NT2/D1 (cell line): Measurements from ENCODE around the gene XYLT2.

Experiments used
- DNase-seq: peaks from one replicate; pipeline ENCODE4 v3.0.0-alpha.2; 2011; ENCODE audit warnings: low read depth, low spot score
- H3K27me3 ChIP-seq: 2 replicates; pipeline ENCODE4 v1.6.0; 2011; ENCODE audit warnings: mild to moderate bottlenecking; ENCODE audit not compliant: insufficient read length, insufficient read depth
- H3K36me3 ChIP-seq: 2 replicates; pipeline ENCODE4 v1.6.1; 2011; ENCODE audit warnings: mild to moderate bottlenecking, low read length, mixed read lengths; ENCODE audit not compliant: insufficient read depth, insufficient read length
- H3K4me1 ChIP-seq: 2 replicates; pipeline ENCODE4 v1.5.1; 2011; ENCODE audit not compliant: insufficient read depth, insufficient read length
- H3K4me3 ChIP-seq: 2 replicates; pipeline ENCODE4 v1.5.1; 2011; ENCODE audit warnings: low read depth; ENCODE audit not compliant: insufficient read length
- H3K9ac ChIP-seq: 2 replicates; pipeline ENCODE4 v1.6.0; 2011; ENCODE audit warnings: low read depth; ENCODE audit not compliant: insufficient read length
- H3K9me3 ChIP-seq: 2 replicates; pipeline ENCODE4 v1.5.1; 2011; ENCODE audit warnings: mild to moderate bottlenecking, low read length; ENCODE audit not compliant: insufficient read depth
- SUZ12 ChIP-seq: IDR thresholded peaks from 2 replicates; pipeline ENCODE4 v1.6.1; 2011; ENCODE audit not compliant: insufficient read length, insufficient read depth; ENCODE audit errors: extremely low read depth
- YY1 ChIP-seq: IDR thresholded peaks from 2 replicates; pipeline ENCODE4 v1.6.1; 2011; ENCODE audit not compliant: insufficient read length, insufficient read depth
- ZNF274 ChIP-seq: IDR thresholded peaks from 2 replicates; pipeline ENCODE4 v1.6.1; 2011; ENCODE audit warnings: mild to moderate bottlenecking, low read depth, low read length

The XYLT2 gene

DNA sequence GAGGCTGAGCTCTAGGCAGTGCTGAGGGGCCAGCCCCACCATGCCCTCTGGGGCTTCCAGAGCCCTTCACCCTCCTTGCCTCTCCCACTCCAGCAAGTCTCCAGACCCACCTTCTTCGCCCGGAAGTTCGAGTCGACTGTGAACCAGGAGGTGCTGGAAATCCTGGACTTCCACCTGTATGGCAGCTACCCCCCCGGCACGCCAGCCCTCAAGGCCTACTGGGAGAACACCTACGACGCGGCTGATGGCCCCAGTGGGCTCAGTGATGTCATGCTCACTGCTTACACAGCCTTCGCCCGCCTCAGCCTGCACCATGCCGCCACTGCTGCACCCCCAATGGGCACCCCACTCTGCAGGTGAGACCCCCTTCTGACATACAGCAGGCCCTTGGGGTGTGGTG is 10.5 kb downstream of the XYLT2 start:
- no peak for TF ChIP-seq YY1
- TF ChIP-seq ZNF274, result no peak
- TF ChIP-seq SUZ12, result no peak
- H3K4me3 ChIP-seq, result no peak overlapping the region
- DNase-seq, result no peak
- peaks cover 96% of the 10 kb centered on the region for H3K36me3 ChIP-seq
- H3K4me1 ChIP-seq, result peaks cover 3% of the 10 kb centered on the region
- H3K9ac ChIP-seq, result no peak overlapping the region
- no peaks in the 10 kb centered on the region for H3K9me3 ChIP-seq
- H3K27me3 ChIP-seq, result no peaks in the 10 kb centered on the region

DNA sequence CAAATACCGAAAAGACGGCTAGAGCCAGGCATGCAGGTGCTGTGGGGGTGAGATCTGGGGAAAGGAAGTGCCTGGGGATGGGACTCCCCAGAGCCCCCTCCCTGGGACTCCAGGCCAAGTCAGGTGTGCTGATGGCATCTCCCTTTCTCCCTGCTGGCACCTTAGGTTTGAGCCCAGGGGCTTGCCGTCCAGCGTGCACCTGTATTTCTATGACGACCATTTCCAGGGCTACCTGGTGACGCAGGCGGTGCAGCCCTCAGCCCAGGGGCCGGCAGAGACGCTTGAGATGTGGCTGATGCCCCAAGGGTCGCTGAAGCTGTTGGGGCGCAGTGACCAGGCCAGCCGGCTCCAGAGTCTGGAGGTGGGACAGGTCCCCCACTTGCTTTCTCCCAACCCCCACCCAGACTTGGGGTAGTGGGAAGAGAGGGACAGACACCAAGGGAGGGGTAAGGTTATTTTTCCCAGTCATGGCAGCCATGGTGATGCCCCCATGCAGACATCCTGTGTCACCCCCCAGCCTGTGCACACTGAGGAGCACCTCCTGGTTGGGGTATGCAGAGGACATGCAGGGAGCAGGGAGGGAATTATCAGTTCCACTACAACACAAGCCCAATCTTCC is 11.1 kb downstream of the XYLT2 start:
- H3K36me3 ChIP-seq, result peaks cover 93% of the 10 kb centered on the region
- H3K9ac ChIP-seq, result no peak overlapping the region
- TF ChIP-seq SUZ12, result no peak
- TF ChIP-seq ZNF274, result no peak
- no peak for TF ChIP-seq YY1
- no peak overlapping the region for H3K4me3 ChIP-seq
- H3K27me3 ChIP-seq, result no peaks in the 10 kb centered on the region
- no peaks in the 10 kb centered on the region for H3K9me3 ChIP-seq
- peaks cover 3% of the 10 kb centered on the region for H3K4me1 ChIP-seq
- DNase-seq, result no peak

DNA sequence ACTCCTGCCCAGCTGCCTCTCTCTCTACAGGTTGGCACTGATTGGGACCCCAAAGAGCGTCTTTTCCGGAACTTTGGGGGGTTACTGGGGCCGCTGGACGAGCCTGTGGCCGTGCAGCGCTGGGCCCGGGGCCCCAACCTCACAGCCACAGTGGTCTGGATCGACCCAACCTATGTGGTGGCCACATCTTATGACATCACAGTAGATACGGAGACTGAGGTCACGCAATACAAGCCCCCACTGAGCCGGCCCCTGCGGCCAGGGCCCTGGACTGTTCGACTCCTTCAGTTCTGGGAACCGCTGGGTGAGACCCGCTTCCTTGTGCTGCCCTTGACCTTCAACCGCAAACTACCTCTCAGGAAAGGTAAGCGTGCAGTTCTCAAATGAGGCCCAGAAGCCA is 12.3 kb downstream of the XYLT2 start:
- TF ChIP-seq ZNF274 (no peak), YY1 (no peak), SUZ12 (no peak)
- peaks cover 82% of the 10 kb centered on the region for H3K36me3 ChIP-seq
- no peak overlapping the region for H3K9ac ChIP-seq
- no peaks in the 10 kb centered on the region for H3K27me3 ChIP-seq
- no peaks in the 10 kb centered on the region for H3K9me3 ChIP-seq
- no peak overlapping the region for H3K4me3 ChIP-seq
- no peak for DNase-seq
- H3K4me1 ChIP-seq, result peaks cover under 1% of the 10 kb centered on the region

DNA sequence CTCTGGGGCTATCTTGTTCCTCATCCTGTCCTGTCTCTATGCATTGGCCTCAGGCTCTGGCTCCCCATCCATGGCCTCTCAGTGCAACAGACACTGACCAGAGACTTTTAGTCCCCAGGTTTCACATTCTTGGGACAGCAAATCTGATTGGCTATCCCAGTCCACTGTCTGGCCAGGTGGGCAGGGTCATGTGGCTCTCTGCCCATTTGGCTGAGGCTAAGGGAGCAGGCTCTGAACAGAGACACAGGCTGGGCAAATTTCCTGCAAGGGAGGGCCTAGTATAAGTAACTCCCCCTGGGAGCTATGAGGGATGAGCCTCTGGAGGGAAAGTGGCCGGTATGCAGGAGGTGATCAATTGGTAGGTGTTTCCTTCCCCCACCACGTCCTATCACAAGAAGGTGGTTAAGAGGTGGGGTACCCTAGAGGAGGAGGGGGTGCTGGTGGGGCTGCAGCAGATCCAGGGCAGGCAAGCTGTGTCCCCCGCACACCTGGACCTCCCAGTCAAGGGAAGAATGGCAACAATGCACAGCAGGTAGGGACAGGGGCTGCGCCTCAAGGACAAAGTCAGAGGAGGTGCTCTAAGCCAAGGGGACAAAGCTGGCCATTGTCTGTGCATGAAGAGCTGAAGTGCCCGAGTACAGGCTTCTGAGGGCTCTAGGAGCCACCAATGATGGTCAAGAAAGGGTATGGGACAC is 13.2 kb downstream of the XYLT2 start:
- no peak overlapping the region for H3K9ac ChIP-seq
- no peaks in the 10 kb centered on the region for H3K9me3 ChIP-seq
- TF ChIP-seq YY1 (no peak), ZNF274 (no peak), SUZ12 (no peak)
- H3K4me3 ChIP-seq, result no peak overlapping the region
- peaks cover 8% of the 10 kb centered on the region for H3K4me1 ChIP-seq
- DNase-seq, result no peak
- H3K36me3 ChIP-seq, result peaks cover 72% of the 10 kb centered on the region
- H3K27me3 ChIP-seq, result no peaks in the 10 kb centered on the region

DNA sequence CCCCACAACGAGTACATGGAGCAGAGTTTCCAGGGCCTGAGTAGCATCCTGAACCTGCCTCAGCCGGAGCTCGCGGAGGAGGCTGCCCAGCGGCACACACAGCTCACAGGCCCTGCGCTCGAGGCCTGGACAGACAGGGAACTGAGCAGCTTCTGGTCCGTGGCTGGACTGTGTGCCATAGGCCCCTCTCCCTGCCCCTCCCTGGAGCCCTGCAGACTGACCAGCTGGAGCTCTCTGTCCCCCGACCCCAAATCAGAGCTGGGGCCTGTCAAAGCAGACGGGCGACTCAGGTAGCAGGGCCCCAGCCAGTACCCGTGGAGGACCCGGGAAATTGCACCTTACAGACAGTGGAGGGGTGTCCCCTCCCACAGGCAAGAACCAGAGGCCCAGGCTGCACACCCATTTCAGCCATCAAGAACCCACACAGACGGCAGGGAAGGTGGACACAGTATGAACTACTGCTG is 14.1 kb downstream of the XYLT2 start:
- Histone ChIP-seq H3K9me3 (no peaks in the 10 kb centered on the region), H3K9ac (no peak overlapping the region), H3K4me1 (peaks cover 14% of the 10 kb centered on the region), H3K4me3 (no peak overlapping the region), H3K36me3 (peaks cover 67% of the 10 kb centered on the region), H3K27me3 (no peaks in the 10 kb centered on the region)
- TF ChIP-seq YY1 (no peak), SUZ12 (no peak), ZNF274 (no peak)
- DNase-seq, result no peak

DNA sequence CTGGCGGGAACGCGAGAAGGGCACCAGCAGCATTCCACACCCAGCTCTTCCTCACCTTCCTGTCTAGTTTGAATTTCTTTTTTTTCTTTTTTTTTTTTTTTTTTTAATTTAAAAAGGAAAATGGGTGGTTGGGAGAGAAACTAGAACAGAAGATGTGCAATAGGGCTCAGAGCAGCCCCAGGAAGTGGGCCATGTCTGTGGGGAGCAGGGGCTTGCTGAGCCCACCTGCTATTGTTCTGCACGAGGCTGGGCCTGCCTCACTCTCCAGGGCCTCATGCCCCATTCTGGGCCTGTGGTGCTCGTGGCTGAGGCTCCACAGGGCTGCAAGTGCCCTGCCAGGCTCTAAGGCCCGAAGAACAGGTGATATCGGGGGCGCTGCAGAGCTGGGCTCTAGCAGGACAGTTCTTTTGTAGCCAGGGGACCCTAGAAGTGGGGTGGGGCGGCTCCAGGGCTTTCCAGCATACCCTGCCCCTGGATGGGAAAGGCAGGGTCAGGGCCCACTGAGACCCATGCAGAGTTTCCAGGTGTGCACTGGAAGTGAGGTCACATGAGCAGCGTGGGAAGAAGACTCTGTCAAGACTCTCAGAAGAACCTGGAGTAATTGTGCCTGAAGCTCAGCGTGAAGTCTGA is 14.7 kb downstream of the XYLT2 start:
- Histone ChIP-seq H3K9me3 (no peaks in the 10 kb centered on the region), H3K27me3 (no peaks in the 10 kb centered on the region), H3K4me3 (no peak overlapping the region), H3K36me3 (peaks cover 67% of the 10 kb centered on the region), H3K4me1 (peaks cover 17% of the 10 kb centered on the region), H3K9ac (no peak overlapping the region)
- TF ChIP-seq YY1, result no peak
- TF ChIP-seq ZNF274, result no peak
- no peak for DNase-seq

DNA sequence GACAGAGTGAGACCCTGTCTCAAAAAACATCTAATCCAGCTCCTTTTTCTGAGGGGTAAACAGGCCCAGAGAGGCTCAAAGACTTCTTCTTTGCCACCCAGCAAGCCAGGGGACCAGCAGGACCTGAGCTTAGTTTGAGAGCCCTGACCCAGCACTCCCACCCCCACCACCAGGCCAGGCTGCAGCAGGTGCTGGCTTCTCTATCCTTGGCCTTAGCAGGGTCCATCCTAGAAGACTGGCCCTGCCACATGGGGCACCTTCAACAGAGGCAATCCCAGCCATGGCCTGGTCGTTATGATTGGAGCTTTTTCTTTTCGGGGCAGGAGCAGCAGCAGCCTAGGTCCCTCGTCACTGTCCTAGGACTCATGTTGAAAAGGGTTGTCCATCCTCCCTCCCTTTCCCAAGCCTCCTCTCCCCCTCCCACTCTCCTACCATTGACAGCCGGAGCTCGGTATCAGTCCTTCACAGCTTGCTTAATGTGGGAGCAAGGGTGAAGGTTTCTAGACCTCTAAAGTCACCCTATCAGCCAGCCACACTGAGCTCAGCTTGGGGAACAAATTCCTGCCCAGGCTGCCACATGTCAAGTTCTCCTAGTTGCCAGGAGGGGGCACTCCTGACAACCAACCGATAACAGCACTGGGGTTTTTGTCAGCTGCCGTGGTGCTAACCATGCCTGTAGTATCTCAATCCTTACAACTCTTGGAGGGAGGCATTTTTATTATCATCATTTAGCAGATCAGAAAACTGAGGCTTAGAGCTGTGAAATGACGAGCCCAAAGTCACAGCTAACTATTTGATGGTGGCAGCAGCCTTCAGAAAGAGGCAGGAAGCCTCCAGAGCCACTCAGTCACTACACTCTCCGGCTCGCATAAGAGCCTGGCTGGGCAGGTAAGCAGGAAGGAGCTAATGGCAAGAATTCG is 15.9 kb downstream of the XYLT2 start:
- H3K9me3 ChIP-seq, result no peaks in the 10 kb centered on the region
- peaks cover 17% of the 10 kb centered on the region for H3K4me1 ChIP-seq
- DNase-seq, result peak; percentile 63
- TF ChIP-seq YY1 (no peak), ZNF274 (no peak), SUZ12 (no peak)
- no peak overlapping the region for H3K4me3 ChIP-seq
- no peaks in the 10 kb centered on the region for H3K27me3 ChIP-seq
- no peak overlapping the region for H3K9ac ChIP-seq
- H3K36me3 ChIP-seq, result peaks cover 67% of the 10 kb centered on the region
